GM12892 (cell line): ENCODE data around the gene ANTXRL.
"Not testable (repeated sequence)": the region's sequence is repeated elsewhere in the genome, so short reads cannot be mapped to it uniquely, and the experiment has no call there.

ENCODE experiments used
- POLR2A ChIP-seq: IDR thresholded peaks from 2 replicates; pipeline ENCODE4 v1.6.1; 2011; ENCODE audit warnings: low read depth, low read length, control low read depth
- POLR2AphosphoS5 ChIP-seq: IDR thresholded peaks from 2 replicates; pipeline ENCODE4 v1.6.1; 2011; ENCODE audit warnings: low read depth, low read length, control low read depth
- TAF1 ChIP-seq: IDR thresholded peaks from 2 replicates; pipeline ENCODE4 v1.6.1; 2011; ENCODE audit warnings: low read depth, mild to moderate bottlenecking, control low read depth, low read length, borderline replicate concordance

- not testable (repeated sequence) for TF ChIP-seq POLR2A, TAF1, POLR2AphosphoS5
Observed at GRCh38 chr10:46315071-46315860, 28.5 kb downstream of the ANTXRL start.
